ENCODE measurements around the gene ZSWIM4.

Gene ZSWIM4

GRCh38 chr19:13825489-13826441 lies 30.5 kb downstream of the ZSWIM4 start:
- H3K27ac ChIP-seq, result no peak overlapping the region
- TF ChIP-seq CTCF (conservative IDR thresholded peaks at IDR 0.05), result no peak

GRCh38 chr19:13826652-13827235 lies 31.5 kb downstream of the ZSWIM4 start:
- no peak for TF ChIP-seq CTCF (conservative IDR thresholded peaks at IDR 0.05)
- H3K27ac ChIP-seq, result no peak overlapping the region

GRCh38 chr19:13827656-13828055 lies 32.4 kb downstream of the ZSWIM4 start:
- no peak for TF ChIP-seq CTCF (conservative IDR thresholded peaks at IDR 0.05)
- H3K27ac ChIP-seq, result no peak overlapping the region

GRCh38 chr19:13830114-13830740 lies 35.0 kb downstream of the ZSWIM4 start:
- no peak for TF ChIP-seq CTCF (conservative IDR thresholded peaks at IDR 0.05)

GRCh38 chr19:13830741-13831536 lies 35.7 kb downstream of the ZSWIM4 start:
- TF ChIP-seq CTCF (conservative IDR thresholded peaks at IDR 0.05), result no peak
- H3K27ac ChIP-seq, result no peak overlapping the region

More at GRCh38 chr19:13830114-13830740, 35.0 kb downstream of the ZSWIM4 start:
- H3K27ac ChIP-seq, result no peak overlapping the region

GRCh38 chr19:13831537-13832467 lies 36.6 kb downstream of the ZSWIM4 start:
- no peak overlapping the region for H3K27ac ChIP-seq
- TF ChIP-seq CTCF (conservative IDR thresholded peaks at IDR 0.05), result no peak

All from VCaP (cell line).